ENCODE data around the gene TRAF3IP1.
"Not testable (repeated sequence)": the region's sequence is repeated elsewhere in the genome, so short reads cannot be mapped to it uniquely, and the experiment has no call there.

TRAF3IP1 gene

GRCh38 chr2:238313289-238313990 lies 6.9 kb upstream of the TRAF3IP1 start:
- no peak for DNase-seq (ENCODE audit: low spot score)

GRCh38 chr2:238313991-238314350 lies 6.3 kb upstream of the TRAF3IP1 start:
- DNase-seq (ENCODE audit: low spot score) = no peak

GRCh38 chr2:238314576-238314975 lies 5.7 kb upstream of the TRAF3IP1 start:
- DNase-seq (ENCODE audit: low spot score) = no peak

- no peak for DNase-seq (ENCODE audit: low spot score)
Measured at GRCh38 chr2:238315031-238315595, 5.2 kb upstream of the TRAF3IP1 start.

- peak; percentile 26 for DNase-seq (ENCODE audit: low spot score)
Measured at GRCh38 chr2:238320648-238321281, 447 bp downstream of the TRAF3IP1 start.

- no peak for DNase-seq (ENCODE audit: low spot score)
Measured at GRCh38 chr2:238321467-238321866, 1.1 kb downstream of the TRAF3IP1 start.

- DNase-seq (ENCODE audit: low spot score) = no peak
Measured at GRCh38 chr2:238322001-238322411, 1.7 kb downstream of the TRAF3IP1 start.

GRCh38 chr2:238324248-238324647 lies 3.9 kb downstream of the TRAF3IP1 start:
- DNase-seq (ENCODE audit: low spot score) = not testable (repeated sequence)

GRCh38 chr2:238325694-238326093 lies 5.4 kb downstream of the TRAF3IP1 start:
- no peak for DNase-seq (ENCODE audit: low spot score)

GRCh38 chr2:238326801-238327365 lies 6.6 kb downstream of the TRAF3IP1 start:
- DNase-seq (ENCODE audit: low spot score) = peak; percentile 65

- no peak for DNase-seq (ENCODE audit: low spot score)
Measured at GRCh38 chr2:238327751-238328150, 7.4 kb downstream of the TRAF3IP1 start.

GRCh38 chr2:238330391-238330790 lies 10.1 kb downstream of the TRAF3IP1 start:
- no peak for DNase-seq (ENCODE audit: low spot score)

GRCh38 chr2:238331916-238332315 lies 11.6 kb downstream of the TRAF3IP1 start:
- DNase-seq (ENCODE audit: low spot score) = no peak

- DNase-seq (ENCODE audit: low spot score) = no peak
Measured at GRCh38 chr2:238334885-238335284, 14.6 kb downstream of the TRAF3IP1 start.

- DNase-seq (ENCODE audit: low spot score) = not testable (repeated sequence)
Measured at GRCh38 chr2:238335591-238335990, 15.3 kb downstream of the TRAF3IP1 start.

GRCh38 chr2:238336151-238336550 lies 15.8 kb downstream of the TRAF3IP1 start:
- no peak for DNase-seq (ENCODE audit: low spot score)

- DNase-seq (ENCODE audit: low spot score) = no peak
Measured at GRCh38 chr2:238336793-238337444, 16.6 kb downstream of the TRAF3IP1 start.

- DNase-seq (ENCODE audit: low spot score) = no peak
Measured at GRCh38 chr2:238337846-238338245, 17.5 kb downstream of the TRAF3IP1 start.

GRCh38 chr2:238338710-238339394 lies 18.5 kb downstream of the TRAF3IP1 start:
- DNase-seq (ENCODE audit: low spot score) = no peak

- DNase-seq (ENCODE audit: low spot score) = no peak
Measured at GRCh38 chr2:238339395-238339780, 19.1 kb downstream of the TRAF3IP1 start.

- no peak for DNase-seq (ENCODE audit: low spot score)
Measured at GRCh38 chr2:238339814-238340213, 19.5 kb downstream of the TRAF3IP1 start.

GRCh38 chr2:238341536-238341935 lies 21.2 kb downstream of the TRAF3IP1 start:
- no peak for DNase-seq (ENCODE audit: low spot score)
